H54 (cell line): ENCODE data around the gene OR10H3.
"Not testable (repeated sequence)": the region's sequence is repeated elsewhere in the genome, so short reads cannot be mapped to it uniquely, and the experiment has no call there.

Experiments
- DNase-seq: peaks from one replicate; pipeline ENCODE4 v3.0.0; 2011; ENCODE audit warnings: low spot score, mixed read lengths; ENCODE audit not compliant: insufficient read length
- FAIRE-seq: peaks from 3 replicates; lab custom pipeline; 2011; peaks lifted over from hg19 to GRCh38; lab: Jason Lieb, UNC
- POLR2A ChIP-seq: IDR thresholded peaks from 2 replicates; pipeline ENCODE4 v1.6.1; 2011; ENCODE audit warnings: low read depth, mild to moderate bottlenecking, low read length

Gene OR10H3

GRCh38 chr19:15748239-15748638 lies 10.5 kb downstream of the OR10H3 start:
- no peak for TF ChIP-seq POLR2A
- FAIRE-seq (no peak), DNase-seq (no peak)

- DNase-seq, result no peak
- no peak for FAIRE-seq
- TF ChIP-seq POLR2A, result no peak
Observed at GRCh38 chr19:15758379-15758778, 20.6 kb downstream of the OR10H3 start.

- TF ChIP-seq POLR2A, result peak; percentile 49; the same call in 1 of the 2 replicates
- FAIRE-seq (no peak), DNase-seq (no peak)
Observed at GRCh38 chr19:15759962-15760565, 22.3 kb downstream of the OR10H3 start.

GRCh38 chr19:15769586-15769985 lies 31.8 kb downstream of the OR10H3 start:
- FAIRE-seq (no peak), DNase-seq (no peak)
- TF ChIP-seq POLR2A, result no peak

- not testable (repeated sequence) for DNase-seq, FAIRE-seq
Observed at GRCh38 chr19:15774159-15774558, 36.4 kb downstream of the OR10H3 start.

- DNase-seq (no peak), FAIRE-seq (no peak)
- TF ChIP-seq POLR2A, result no peak
Observed at GRCh38 chr19:15775249-15775648, 37.5 kb downstream of the OR10H3 start.

GRCh38 chr19:15776264-15776663 lies 38.5 kb downstream of the OR10H3 start:
- FAIRE-seq, result no peak
- DNase-seq, result no peak
- TF ChIP-seq POLR2A, result no peak

GRCh38 chr19:15776991-15777970 lies 39.5 kb downstream of the OR10H3 start:
- DNase-seq, result no peak
- FAIRE-seq, result no peak
- TF ChIP-seq POLR2A, result no peak

- FAIRE-seq, result no peak
- DNase-seq, result peak; percentile 40
- no peak for TF ChIP-seq POLR2A
Observed at GRCh38 chr19:15779756-15780476, 42.1 kb downstream of the OR10H3 start.

GRCh38 chr19:15780610-15781418 lies 43.0 kb downstream of the OR10H3 start:
- DNase-seq (no peak), FAIRE-seq (no peak)
- TF ChIP-seq POLR2A, result no peak

- FAIRE-seq (no peak), DNase-seq (no peak)
- TF ChIP-seq POLR2A, result no peak
Observed at GRCh38 chr19:15781661-15782060, 43.9 kb downstream of the OR10H3 start.

- no peak for TF ChIP-seq POLR2A
- no peak for FAIRE-seq
- DNase-seq, result no peak
Observed at GRCh38 chr19:15782211-15782610, 44.4 kb downstream of the OR10H3 start.

GRCh38 chr19:15782896-15783295 lies 45.1 kb downstream of the OR10H3 start:
- not testable (repeated sequence) for DNase-seq, FAIRE-seq
